Endodermal cell (in vitro differentiated cells): Measurements from ENCODE around the gene CTDP1. TPM values are rescaled to one million over a fixed set of nuclear protein-coding genes. Genes with fewer than 3 reads are reported as not detected.
A peak's percentile ranks its signal among the peaks of the same experiment; 100 is the strongest.
"Not testable (repeated sequence)": the region's sequence is repeated elsewhere in the genome, so short reads cannot be mapped to it uniquely, and the experiment has no call there.

ENCODE experiments used
- DNase-seq: peaks from one replicate; pipeline ENCODE4 v3.0.0-alpha.2; 2017
- H3K27ac ChIP-seq: 2 replicates; pipeline ENCODE4 v1.5.1; 2013; ENCODE audit warnings: mild to moderate bottlenecking, low read depth, low read length, moderate library complexity
- H3K27me3 ChIP-seq: 2 replicates; pipeline ENCODE4 v1.6.1; 2013; ENCODE audit warnings: mild to moderate bottlenecking, low read length, moderate library complexity; ENCODE audit not compliant: insufficient read depth, control insufficient read depth, poor library complexity, severe bottlenecking
- H3K36me3 ChIP-seq: 2 replicates; pipeline ENCODE4 v1.7.0; 2013; ENCODE audit warnings: mild to moderate bottlenecking, low read length, moderate library complexity; ENCODE audit not compliant: control insufficient read depth, insufficient read depth
- H3K4me1 ChIP-seq: one replicate; pipeline ENCODE4 v1.7.0; 2013; ENCODE audit warnings: low read length; ENCODE audit not compliant: control insufficient read depth, insufficient read depth
- H3K4me3 ChIP-seq: 2 replicates; pipeline ENCODE4 v1.5.1; 2013; ENCODE audit warnings: mild to moderate bottlenecking, low read length, moderate library complexity
- H3K9ac ChIP-seq: 2 replicates; pipeline ENCODE4 v1.6.1; 2013; ENCODE audit warnings: mild to moderate bottlenecking, low read length, moderate library complexity; ENCODE audit not compliant: poor library complexity, severe bottlenecking; ENCODE audit errors: extremely low read depth
- H3K9me3 ChIP-seq: 2 replicates; pipeline ENCODE4 v1.6.1; 2013; ENCODE audit warnings: mild to moderate bottlenecking, low read length, moderate library complexity; ENCODE audit not compliant: control insufficient read depth
- H3K27ac Mint-ChIP-seq: 2 replicates; pipeline ENCODE4 v1.8.0; 2020; ENCODE audit warnings: mixed read lengths
- H3K27me3 Mint-ChIP-seq: 2 replicates; pipeline ENCODE4 v1.8.0; 2021; ENCODE audit warnings: mild to moderate bottlenecking, mixed read lengths; ENCODE audit not compliant: insufficient read depth
- H3K36me3 Mint-ChIP-seq: 2 replicates; pipeline ENCODE4 v1.8.0; 2020; ENCODE audit warnings: low read depth, mixed read lengths
- H3K4me1 Mint-ChIP-seq: 2 replicates; pipeline ENCODE4 v1.8.0; 2020; ENCODE audit warnings: mixed read lengths
- H3K4me3 Mint-ChIP-seq: 2 replicates; pipeline ENCODE4 v1.8.0; 2020; ENCODE audit warnings: mild to moderate bottlenecking, moderate library complexity, mixed read lengths
- H3K9me3 Mint-ChIP-seq: 2 replicates; pipeline ENCODE4 v1.8.0; 2020; ENCODE audit warnings: mild to moderate bottlenecking, mixed read lengths
- CTCF ChIP-seq: fragments of 200-600 bp; sonication (generic); conservative IDR thresholded peaks from 2 replicates; pipeline ENCODE4 v1.5.0; 2021; ENCODE audit warnings: antibody characterized with exemption, mild to moderate bottlenecking
- WGBS, 2 experiments: methylation state at CpG; one replicate each; pipeline versions ENCODE4 v1.1.5 to v1.1.7; 2013; ENCODE audit warnings: missing lambda C conversion rate in 2 of 2, mixed read lengths in 1 of 2; ENCODE audit not compliant: insufficient coverage in 1 of 2, insufficient read length in 1 of 2; 5-methylcytosine and 5-hydroxymethylcytosine counted together
- total RNA-seq, 2 donors: library from RNA; stranded (reverse); fragmentation: NEBNext Ultra II Directional in 1 of 2; extraction: Animal tissue kit (Norgen Biotek cat#: 25700) in 1 of 2; gene quantifications; 2 replicates in 1 of 2; 3 replicates in 1 of 2; pipeline ENCODE4 v1.2.1, GENCODE V29; 2021

CTDP1 gene
- total RNA-seq, 2 donors from 2014 or later = 29.8 to 35.6 TPM

GRCh38 chr18:79739440-79739778, 59.8 kb downstream of the CTDP1 start:
- Mint-ChIP-seq H3K36me3 (peaks cover 83% of the 10 kb centered on the region), H3K9me3 (no peaks in the 10 kb centered on the region), H3K27ac (peak overlapping the region; percentile 10), H3K27me3 (no peaks in the 10 kb centered on the region), H3K4me3 (no peak overlapping the region), H3K4me1 (no peaks in the 10 kb centered on the region)
- Histone ChIP-seq H3K36me3 (peaks cover 52% of the 10 kb centered on the region), H3K4me3 (no peak overlapping the region), H3K9me3 (no peaks in the 10 kb centered on the region), H3K27ac (no peak overlapping the region), H3K9ac (no peak overlapping the region), H3K27me3 (no peaks in the 10 kb centered on the region), H3K4me1 (no peaks in the 10 kb centered on the region)
- no peak for DNase-seq
- WGBS, 2 experiments = 96 to 98% methylated on average over 12 to 15 of the region's 15 CpGs
- no peak for TF ChIP-seq CTCF

GRCh38 chr18:79740047-79740446, 60.4 kb downstream of the CTDP1 start:
- not testable (repeated sequence) for H3K27me3 ChIP-seq, H3K4me3 ChIP-seq, H3K27ac Mint-ChIP-seq, H3K9ac ChIP-seq, H3K9me3 Mint-ChIP-seq, H3K4me1 Mint-ChIP-seq, H3K27me3 Mint-ChIP-seq, H3K4me3 Mint-ChIP-seq, H3K27ac ChIP-seq, DNase-seq, H3K4me1 ChIP-seq, H3K9me3 ChIP-seq
- H3K36me3 ChIP-seq = peaks cover 47% of the 10 kb centered on the region
- WGBS, 2 experiments = 98% methylated on average over 10 to 18 of the region's 27 CpGs
- H3K36me3 Mint-ChIP-seq = peaks cover 82% of the 10 kb centered on the region

GRCh38 chr18:79740521-79741361, 61.1 kb downstream of the CTDP1 start:
- no peaks in the 10 kb centered on the region for H3K4me1 ChIP-seq
- Mint-ChIP-seq H3K4me3 (no peak overlapping the region), H3K36me3 (peaks cover 76% of the 10 kb centered on the region), H3K27me3 (no peaks in the 10 kb centered on the region), H3K27ac (no peak overlapping the region), H3K9me3 (no peaks in the 10 kb centered on the region), H3K4me1 (no peaks in the 10 kb centered on the region)
- H3K9me3 ChIP-seq = no peaks in the 10 kb centered on the region
- no peak overlapping the region for H3K9ac ChIP-seq
- 92 to 95% methylated on average over 24 to 26 of the region's 26 CpGs for WGBS, 2 experiments
- H3K27ac ChIP-seq = no peak overlapping the region
- H3K4me3 ChIP-seq = no peak overlapping the region
- no peak for TF ChIP-seq CTCF
- H3K36me3 ChIP-seq = peaks cover 46% of the 10 kb centered on the region
- DNase-seq = no peak
- H3K27me3 ChIP-seq = no peaks in the 10 kb centered on the region

GRCh38 chr18:79741362-79741700, 61.7 kb downstream of the CTDP1 start:
- Mint-ChIP-seq H3K27ac (no peak overlapping the region), H3K27me3 (no peaks in the 10 kb centered on the region)
- TF ChIP-seq CTCF = no peak

More at GRCh38 chr18:79741362-79741700, 61.7 kb downstream of the CTDP1 start:
- Mint-ChIP-seq H3K36me3 (peaks cover 73% of the 10 kb centered on the region), H3K9me3 (no peaks in the 10 kb centered on the region), H3K4me1 (no peaks in the 10 kb centered on the region), H3K4me3 (no peak overlapping the region)
- Histone ChIP-seq H3K27ac (no peak overlapping the region), H3K4me1 (no peaks in the 10 kb centered on the region), H3K9me3 (no peaks in the 10 kb centered on the region), H3K4me3 (no peak overlapping the region), H3K36me3 (peaks cover 44% of the 10 kb centered on the region), H3K27me3 (no peaks in the 10 kb centered on the region), H3K9ac (no peak overlapping the region)
- WGBS, 2 experiments = 81 to 85% methylated on average over 8 of the region's 8 CpGs
- no peak for DNase-seq
